VCaP (cell line): Measurements from ENCODE around the gene ALDH1A1.

Experiments used
- H3K27ac ChIP-seq: fragments of 450-650 bp; 2 replicates; pipeline ENCODE4 v1.5.1; 2017
- CTCF ChIP-seq: fragments of 450-650 bp; conservative IDR thresholded peaks from 2 replicates; pipeline ENCODE4 v1.5.1; 2017; ENCODE audit warnings: mild to moderate bottlenecking, moderate library complexity

Gene ALDH1A1

GRCh38 chr9:72915659-72916058 lies 37.2 kb downstream of the ALDH1A1 start:
- no peak overlapping the region for H3K27ac ChIP-seq
- no peak for TF ChIP-seq CTCF

GRCh38 chr9:72914750-72915149 lies 38.1 kb downstream of the ALDH1A1 start:
- TF ChIP-seq CTCF = no peak

GRCh38 chr9:72913382-72914009 lies 39.4 kb downstream of the ALDH1A1 start:
- TF ChIP-seq CTCF = no peak
- no peak overlapping the region for H3K27ac ChIP-seq

More at GRCh38 chr9:72914750-72915149, 38.1 kb downstream of the ALDH1A1 start:
- H3K27ac ChIP-seq = no peak overlapping the region

GRCh38 chr9:72912476-72913381 lies 40.1 kb downstream of the ALDH1A1 start:
- no peak overlapping the region for H3K27ac ChIP-seq
- no peak for TF ChIP-seq CTCF

- no peak for TF ChIP-seq CTCF
- no peak overlapping the region for H3K27ac ChIP-seq
Measured at GRCh38 chr9:72911816-72912215, 41.0 kb downstream of the ALDH1A1 start.

- TF ChIP-seq CTCF = no peak
- H3K27ac ChIP-seq = no peak overlapping the region
Measured at GRCh38 chr9:72911247-72911775, 41.5 kb downstream of the ALDH1A1 start.

- TF ChIP-seq CTCF = no peak
- no peak overlapping the region for H3K27ac ChIP-seq
Measured at GRCh38 chr9:72909428-72909827, 43.4 kb downstream of the ALDH1A1 start.
